Measurements from ENCODE around the gene OBSCN.

The OBSCN gene

DNA sequence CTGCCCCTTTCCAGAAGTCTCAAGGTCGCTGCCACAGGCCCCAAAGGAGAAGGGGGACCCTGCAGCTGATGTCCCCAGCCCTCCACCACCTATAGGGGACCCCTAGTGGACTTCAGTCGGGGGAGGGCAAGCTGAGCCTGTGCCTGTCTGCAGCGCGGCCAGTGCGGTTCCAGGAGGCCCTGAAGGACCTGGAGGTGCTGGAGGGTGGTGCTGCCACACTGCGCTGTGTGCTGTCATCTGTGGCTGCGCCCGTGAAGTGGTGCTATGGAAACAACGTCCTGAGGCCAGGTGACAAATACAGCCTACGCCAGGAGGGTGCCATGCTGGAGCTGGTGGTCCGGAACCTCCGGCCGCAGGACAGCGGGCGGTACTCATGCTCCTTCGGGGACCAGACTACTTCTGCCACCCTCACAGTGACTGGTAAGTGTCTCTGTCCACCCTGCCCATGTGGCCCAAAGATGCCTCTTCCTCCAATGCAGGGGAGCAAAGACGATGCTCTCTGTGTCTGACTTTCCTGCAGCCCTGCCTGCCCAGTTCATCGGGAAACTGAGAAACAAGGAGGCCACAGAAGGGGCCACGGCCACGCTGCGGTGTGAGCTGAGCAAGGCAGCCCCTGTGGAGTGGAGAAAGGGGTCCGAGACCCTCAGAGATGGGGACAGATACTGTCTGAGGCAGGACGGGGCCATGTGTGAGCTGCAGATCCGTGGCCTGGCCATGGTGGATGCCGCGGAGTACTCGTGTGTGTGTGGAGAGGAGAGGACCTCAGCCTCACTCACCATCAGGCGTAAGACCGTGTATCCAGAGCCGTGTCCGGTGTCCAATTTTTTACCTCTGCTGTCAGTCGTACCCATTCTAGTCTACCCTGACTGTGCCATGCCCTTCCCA lies 79.9 kb downstream of the OBSCN start:
- TF ChIP-seq, protein P1, sequence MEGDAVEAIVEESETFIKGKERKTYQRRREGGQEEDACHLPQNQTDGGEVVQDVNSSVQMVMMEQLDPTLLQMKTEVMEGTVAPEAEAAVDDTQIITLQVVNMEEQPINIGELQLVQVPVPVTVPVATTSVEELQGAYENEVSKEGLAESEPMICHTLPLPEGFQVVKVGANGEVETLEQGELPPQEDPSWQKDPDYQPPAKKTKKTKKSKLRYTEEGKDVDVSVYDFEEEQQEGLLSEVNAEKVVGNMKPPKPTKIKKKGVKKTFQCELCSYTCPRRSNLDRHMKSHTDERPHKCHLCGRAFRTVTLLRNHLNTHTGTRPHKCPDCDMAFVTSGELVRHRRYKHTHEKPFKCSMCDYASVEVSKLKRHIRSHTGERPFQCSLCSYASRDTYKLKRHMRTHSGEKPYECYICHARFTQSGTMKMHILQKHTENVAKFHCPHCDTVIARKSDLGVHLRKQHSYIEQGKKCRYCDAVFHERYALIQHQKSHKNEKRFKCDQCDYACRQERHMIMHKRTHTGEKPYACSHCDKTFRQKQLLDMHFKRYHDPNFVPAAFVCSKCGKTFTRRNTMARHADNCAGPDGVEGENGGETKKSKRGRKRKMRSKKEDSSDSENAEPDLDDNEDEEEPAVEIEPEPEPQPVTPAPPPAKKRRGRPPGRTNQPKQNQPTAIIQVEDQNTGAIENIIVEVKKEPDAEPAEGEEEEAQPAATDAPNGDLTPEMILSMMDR (IDR thresholded peaks at IDR 0.05; ENCODE audit: insufficient read depth, low read depth, low read length, missing control alignments): no peak
- no peak overlapping the region for H3K4me3 ChIP-seq (ENCODE audit: low read length)
- no peak for DNase-seq (ENCODE audit: low read depth)

- no peak overlapping the region for H3K4me3 ChIP-seq (ENCODE audit: low read length)
- DNase-seq (ENCODE audit: low read depth): no peak
- TF ChIP-seq, protein P1 (IDR thresholded peaks at IDR 0.05; ENCODE audit: insufficient read depth, low read depth, low read length, missing control alignments): no peak
These were observed 80.8 kb downstream of the OBSCN start for GRCh38 chr1:228288536-228289238.

- DNase-seq (ENCODE audit: low read depth): no peak
- TF ChIP-seq, protein P1 (IDR thresholded peaks at IDR 0.05; ENCODE audit: insufficient read depth, low read depth, low read length, missing control alignments): no peak
- H3K4me3 ChIP-seq (ENCODE audit: low read length): no peak overlapping the region
These were observed 81.5 kb downstream of the OBSCN start for GRCh38 chr1:228289239-228289849.

DNA sequence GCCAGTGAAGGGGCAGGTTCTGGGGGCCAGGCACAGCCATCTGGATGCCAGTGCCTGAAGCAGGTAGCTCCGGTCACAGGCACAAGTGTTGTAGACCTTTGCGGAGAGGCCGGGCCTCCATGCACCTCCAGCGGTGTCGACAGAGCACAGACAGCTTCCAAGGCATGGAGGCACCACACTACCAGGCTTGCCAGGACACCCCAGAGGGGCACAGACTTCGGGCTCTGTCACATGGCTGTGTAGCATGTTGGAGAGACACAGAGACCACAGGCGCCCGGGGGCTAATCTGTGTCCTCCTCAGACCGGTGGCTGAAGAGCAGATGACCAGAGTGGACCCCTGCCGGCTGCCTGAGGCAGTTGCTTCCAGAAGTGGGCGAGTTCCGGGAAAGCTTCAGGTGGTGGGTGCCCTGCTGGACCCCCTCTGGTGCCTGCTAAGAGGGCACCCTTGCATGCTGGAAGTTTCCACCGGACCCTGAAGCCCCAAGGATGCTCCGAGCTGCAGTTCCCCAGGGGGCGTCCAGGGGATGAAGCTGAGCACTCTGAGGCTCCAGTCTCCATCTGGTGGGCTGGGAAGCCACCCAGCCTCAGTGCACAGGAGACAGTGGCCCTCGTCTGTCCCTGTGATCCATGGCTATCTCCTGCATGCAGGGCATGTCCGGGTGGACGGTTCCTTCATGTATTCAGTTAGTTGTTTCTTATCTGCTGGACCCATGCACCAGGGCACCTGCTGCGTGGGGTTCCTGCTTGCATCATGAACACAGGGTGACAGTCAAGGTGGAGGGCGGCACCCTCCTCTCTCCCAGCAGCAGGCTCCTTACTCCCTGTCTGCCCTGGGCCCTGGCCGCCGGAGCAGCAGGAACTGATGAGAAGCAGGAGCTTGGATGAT lies 82.4 kb downstream of the OBSCN start:
- TF ChIP-seq, protein P1 (IDR thresholded peaks at IDR 0.05; ENCODE audit: insufficient read depth, low read depth, low read length, missing control alignments): no peak
- H3K4me3 ChIP-seq (ENCODE audit: low read length): no peak overlapping the region
- DNase-seq (ENCODE audit: low read depth): no peak

GRCh38 chr1:228291906-228292608 lies 84.2 kb downstream of the OBSCN start:
- TF ChIP-seq, protein P1 (IDR thresholded peaks at IDR 0.05; ENCODE audit: insufficient read depth, low read depth, low read length, missing control alignments): no peak
- no peak overlapping the region for H3K4me3 ChIP-seq (ENCODE audit: low read length)
- no peak for DNase-seq (ENCODE audit: low read depth)

DNA sequence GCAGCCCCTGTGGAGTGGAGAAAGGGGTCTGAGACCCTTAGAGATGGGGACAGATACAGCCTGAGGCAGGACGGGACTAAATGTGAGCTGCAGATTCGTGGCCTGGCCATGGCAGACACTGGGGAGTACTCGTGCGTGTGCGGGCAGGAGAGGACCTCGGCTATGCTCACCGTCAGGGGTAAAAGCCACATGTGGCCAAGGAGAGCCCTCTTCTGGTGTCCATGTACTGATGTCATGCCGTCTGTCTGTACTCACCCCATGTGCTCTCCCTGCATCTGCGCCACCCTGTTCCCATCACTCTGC lies 84.7 kb downstream of the OBSCN start:
- TF ChIP-seq, protein P1 (IDR thresholded peaks at IDR 0.05; ENCODE audit: insufficient read depth, low read depth, low read length, missing control alignments): no peak
- DNase-seq (ENCODE audit: low read depth): no peak
- H3K4me3 ChIP-seq (ENCODE audit: low read length): no peak overlapping the region
